ENCODE results near the gene ASB2. TPM values are rescaled to one million over a fixed set of nuclear protein-coding genes. Genes with fewer than 3 reads are reported as not detected.

Gene ASB2, protein sequence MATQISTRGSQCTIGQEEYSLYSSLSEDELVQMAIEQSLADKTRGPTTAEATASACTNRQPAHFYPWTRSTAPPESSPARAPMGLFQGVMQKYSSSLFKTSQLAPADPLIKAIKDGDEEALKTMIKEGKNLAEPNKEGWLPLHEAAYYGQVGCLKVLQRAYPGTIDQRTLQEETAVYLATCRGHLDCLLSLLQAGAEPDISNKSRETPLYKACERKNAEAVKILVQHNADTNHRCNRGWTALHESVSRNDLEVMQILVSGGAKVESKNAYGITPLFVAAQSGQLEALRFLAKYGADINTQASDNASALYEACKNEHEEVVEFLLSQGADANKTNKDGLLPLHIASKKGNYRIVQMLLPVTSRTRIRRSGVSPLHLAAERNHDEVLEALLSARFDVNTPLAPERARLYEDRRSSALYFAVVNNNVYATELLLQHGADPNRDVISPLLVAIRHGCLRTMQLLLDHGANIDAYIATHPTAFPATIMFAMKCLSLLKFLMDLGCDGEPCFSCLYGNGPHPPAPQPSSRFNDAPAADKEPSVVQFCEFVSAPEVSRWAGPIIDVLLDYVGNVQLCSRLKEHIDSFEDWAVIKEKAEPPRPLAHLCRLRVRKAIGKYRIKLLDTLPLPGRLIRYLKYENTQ
- total RNA-seq: not detected in 2 replicates

DNA sequence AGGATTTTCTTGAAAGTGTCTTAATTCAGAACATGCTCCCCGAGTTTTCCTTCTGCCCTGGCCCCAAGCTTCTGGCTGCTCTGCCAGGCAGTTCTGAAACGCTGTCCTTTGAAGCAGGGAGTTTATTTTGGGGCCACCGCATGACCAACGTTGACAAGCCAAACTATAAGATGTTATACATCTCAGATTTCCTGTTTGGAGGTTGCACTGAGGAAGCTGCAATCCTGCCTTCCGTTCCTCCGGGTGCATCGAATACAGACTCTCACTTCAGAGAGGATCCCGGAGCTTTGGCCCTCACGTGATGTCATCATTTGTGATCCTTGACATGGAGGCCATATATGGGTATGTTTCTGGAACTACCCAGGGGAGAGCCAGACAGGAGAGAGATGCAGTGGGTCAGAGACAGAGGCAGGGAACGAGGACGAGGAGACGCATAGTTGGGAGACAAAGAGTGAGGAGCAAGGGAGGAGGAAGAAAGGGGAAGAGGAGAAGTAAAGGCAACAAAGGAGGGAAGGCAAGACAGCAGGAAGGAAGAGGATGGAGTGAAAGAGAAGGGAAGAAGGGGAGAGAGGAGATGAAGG, at the start of gene ASB2:
Gene ASB2 (minus strand): TSS at position 94 of the 581 bp plus-strand sequence. CDS start 12,031 bp downstream, outside the sequence.

DNA sequence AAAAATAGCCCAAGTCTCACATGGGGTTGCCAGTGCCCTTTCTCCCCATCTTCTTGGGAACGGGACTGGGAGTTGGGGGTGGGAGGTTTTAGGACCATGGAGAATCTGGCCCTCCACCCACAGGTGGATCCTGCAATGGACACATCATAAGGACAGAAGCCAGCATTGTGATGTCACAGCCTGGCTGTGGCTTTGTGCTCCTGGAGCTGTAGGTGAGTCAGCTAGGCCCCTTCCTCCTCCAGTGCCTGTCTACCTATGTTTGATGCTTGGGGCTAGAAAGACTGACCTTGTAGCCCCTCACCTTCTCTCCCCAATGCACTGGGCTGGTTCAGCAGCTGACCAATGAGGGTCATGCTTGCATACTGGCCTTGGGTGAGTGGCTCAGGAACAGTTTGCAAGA, 20.7 kb upstream of the ASB2 start, which contains the start of gene CCDC197:
Gene CCDC197 (plus strand): TSS at position 220 of the 400 bp plus-strand sequence. CDS start 831 bp downstream, outside the sequence.

DNA sequence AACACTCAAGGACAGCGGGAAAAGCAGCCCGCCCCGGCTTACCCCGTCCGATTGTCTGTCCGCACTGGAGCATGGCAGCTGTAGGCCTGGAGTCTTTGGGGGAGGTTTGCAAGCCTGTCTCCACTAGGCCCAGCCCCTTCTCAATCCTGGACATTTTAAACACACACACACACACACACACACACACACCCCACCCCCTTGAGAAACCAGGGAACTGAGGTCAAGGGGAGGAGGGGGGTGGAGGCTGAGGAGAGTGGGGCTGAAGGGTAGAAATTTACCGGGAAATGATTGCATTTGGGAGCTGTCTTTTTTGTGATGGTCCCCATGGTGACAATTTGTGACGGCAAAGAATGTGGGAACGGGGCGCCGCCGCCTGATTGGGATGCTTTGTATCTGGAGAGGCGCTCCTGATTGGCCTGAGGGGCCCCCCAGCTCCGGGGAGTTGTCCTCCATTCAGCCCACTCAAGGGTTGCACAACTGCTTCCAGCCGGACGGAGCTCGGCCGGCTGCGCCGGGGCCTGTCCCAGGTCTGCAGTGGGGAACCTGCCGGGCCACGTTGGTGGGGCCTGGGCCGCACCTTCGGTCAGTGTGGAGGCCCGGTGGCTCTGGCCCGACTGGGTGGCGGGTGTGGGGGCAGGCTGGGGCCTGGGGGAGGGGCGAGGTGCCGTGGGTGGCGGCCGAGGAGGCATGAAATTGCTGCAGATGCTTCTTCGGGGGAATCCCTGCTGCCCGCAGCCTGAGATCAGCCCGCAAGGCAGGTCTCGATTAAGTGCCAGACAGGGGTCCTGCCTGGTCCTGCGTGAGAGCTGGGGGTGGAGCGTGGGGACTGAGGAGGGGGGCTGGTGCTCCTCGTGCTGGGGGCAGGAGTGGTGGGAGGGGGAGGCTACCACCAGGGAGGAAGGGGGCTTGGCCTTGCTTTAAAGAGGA, 49.2 kb downstream of the ASB2 start, which contains the start of gene FAM181A:
Gene FAM181A (plus strand): TSS at position 472 of the 927 bp plus-strand sequence. CDS start 942 bp downstream, outside the sequence.

Small RNA genes lying within 50 kb of the gene (small RNA-seq; reads per million reads assigned to genes)
- not detected for gene MIR4506

Other genes with a start within 250 kb of the ASB2 start
- gene PRIMA1, start 188.1 kb downstream of the ASB2 start, total RNA-seq: not detected in 2 replicates
- not detected in 2 replicates for gene FAM181A, start 49.2 kb downstream of the ASB2 start, total RNA-seq
- gene CCDC197, start 20.7 kb upstream of the ASB2 start, total RNA-seq: not detected in 2 replicates
- 1.2 and 1.6 TPM in 2 replicates for gene OTUB2, start 49.8 kb upstream of the ASB2 start, total RNA-seq
- 69.2 and 69.5 TPM in 2 replicates for gene DDX24, start 104.6 kb upstream of the ASB2 start, total RNA-seq
- gene IFI27L1, start 104.7 kb upstream of the ASB2 start, total RNA-seq: 8.6 and 13.0 TPM in 2 replicates
- gene IFI27, start 134.2 kb upstream of the ASB2 start, total RNA-seq: 0.39 and 0.76 TPM in 2 replicates
- gene IFI27L2, start 153.0 kb upstream of the ASB2 start, total RNA-seq: 47.2 and 53.8 TPM in 2 replicates
- under 0.01 and 0.54 TPM in 2 replicates for gene PPP4R4, start 197.8 kb upstream of the ASB2 start, total RNA-seq